Gastroesophageal sphincter (tissue), 4 donors: Measurements from ENCODE around the gene FAXC. TPM values are rescaled to one million over a fixed set of nuclear protein-coding genes. Genes with fewer than 3 reads are reported as not detected.
A peak's percentile ranks its signal among the peaks of the same experiment; 100 is the strongest.
"Not testable (repeated sequence)": the region's sequence is repeated elsewhere in the genome, so short reads cannot be mapped to it uniquely, and the experiment has no call there.

Experiments
- ATAC-seq: fragments of 150-250 bp; one replicate; pipeline ENCODE4 v1.9.1; 2016; ENCODE audit warnings: mild to moderate bottlenecking, moderate library complexity
- H3K27ac ChIP-seq, 4 donors: fragments of 200-600 bp; sonication (generic) in 3 of 4; 1 replicate in 3 of 4; 2 replicates in 1 of 4; pipeline ENCODE4 v1.5.1; 2016 to 2019
- H3K27me3 ChIP-seq: fragments of 200-600 bp; sonication (generic); one replicate; pipeline ENCODE4 v1.5.1; 2019
- H3K36me3 ChIP-seq, 2 donors: fragments of 200-600 bp; sonication (generic); one replicate each; pipeline ENCODE4 v1.5.1; 2019; ENCODE audit warnings: control low read depth in 1 of 2
- H3K4me1 ChIP-seq, 3 donors: fragments of 200-600 bp; sonication (generic); 1 replicate in 2 of 3; 2 replicates in 1 of 3; pipeline ENCODE4 v1.5.1; 2016 to 2019; ENCODE audit warnings: control low read depth in 2 of 3
- H3K4me3 ChIP-seq, 2 donors: fragments of 200-600 bp; sonication (generic); one replicate each; pipeline ENCODE4 v1.5.1; 2019; ENCODE audit warnings: mild to moderate bottlenecking in 1 of 2, moderate library complexity in 1 of 2
- H3K9me3 ChIP-seq, 3 donors: fragments of 200-600 bp; sonication (generic); one replicate each; pipeline ENCODE4 v1.5.1; 2017 to 2019; ENCODE audit warnings: control low read depth in 2 of 3
- CTCF ChIP-seq, 4 experiments: fragments of 200-600 bp in 2 of 4; fragments of 450-650 bp in 2 of 4; sonication (generic) in 1 of 4; IDR thresholded peaks; one replicate each; pipeline ENCODE4 v1.5.1; 2017 to 2019; ENCODE audit warnings: antibody characterized with exemption in 4 of 4, mild to moderate bottlenecking in 2 of 4, moderate library complexity in 2 of 4
- EP300 ChIP-seq: sonication (generic); formaldehyde crosslinking; IDR thresholded peaks from one replicate; pipeline ENCODE4 v1.6.1; 2017; ENCODE audit warnings: antibody characterized with exemption, mild to moderate bottlenecking
- POLR2A ChIP-seq, 2 donors: fragments of 450-650 bp; IDR thresholded peaks; one replicate each; pipeline ENCODE4 v1.6.1; 2017; ENCODE audit warnings: antibody characterized with exemption in 2 of 2, mild to moderate bottlenecking in 2 of 2, moderate library complexity in 1 of 2
- POLR2AphosphoS5 ChIP-seq: sonication (generic); formaldehyde crosslinking; IDR thresholded peaks from one replicate; pipeline ENCODE4 v1.6.1; 2017; ENCODE audit warnings: antibody characterized with exemption
- WGBS, 2 donors: methylation state at CpG; one replicate each; pipeline ENCODE4 v1.1.5; 2018; ENCODE audit warnings: low coverage in 1 of 2; 5-methylcytosine and 5-hydroxymethylcytosine counted together
- total RNA-seq, 4 donors: library from RNA; depleted of rRNA; stranded (reverse); fragments of >200 nt; gene quantifications; one replicate each; pipeline ENCODE4 v1.1.0, GENCODE V29; 2016

The FAXC gene
- total RNA-seq, 4 donors from 2014 or later, result 18.4 to 48.4 (median 22.6) TPM

GRCh38 chr6:99282479-99283062 is 66.9 kb downstream of the FAXC start:
- Histone ChIP-seq H3K36me3 (peaks cover 0 to 27% of the 10 kb centered on the region in 2 donors), H3K27ac (no peak overlapping the region), H3K9me3 (no peaks in the 10 kb centered on the region), H3K4me1 (peaks cover 0 to 12% (median 0%) of the 10 kb centered on the region in 3 donors), H3K4me3 (no peak overlapping the region), H3K27me3 (no peaks in the 10 kb centered on the region)
- TF ChIP-seq CTCF (IDR thresholded peaks at IDR 0.05) (peak in 2 of 4 experiments; percentile 24 to 33), EP300 (no peak), POLR2AphosphoS5 (no peak), POLR2A (IDR thresholded peaks at IDR 0.05) (no peak)
- no peak for ATAC-seq
- 69 to 74% methylated on average over 4 of the region's 4 CpGs for WGBS, 2 donors

DNA sequence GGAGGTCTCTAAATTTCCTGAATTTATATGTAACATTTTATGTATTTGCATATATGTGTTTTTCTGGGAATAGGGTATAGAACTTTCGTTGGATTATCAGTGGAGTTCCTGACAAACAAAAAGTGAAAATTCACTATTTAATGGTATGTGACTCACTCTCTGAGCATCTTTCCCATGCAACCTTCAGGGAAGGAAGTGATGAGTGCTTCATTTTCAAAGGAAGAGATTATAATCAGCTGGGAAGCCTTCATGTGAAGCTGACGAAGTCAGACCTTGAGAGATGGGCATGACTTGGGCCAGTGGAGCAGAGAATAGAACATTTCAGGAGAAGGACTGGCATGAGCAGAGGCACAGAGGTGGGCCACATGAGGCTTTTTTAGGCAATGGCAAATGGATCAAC is 72.7 kb downstream of the FAXC start:
- Histone ChIP-seq H3K27ac (no peak overlapping the region), H3K4me3 (no peak overlapping the region), H3K27me3 (no peaks in the 10 kb centered on the region), H3K4me1 (no peaks in the 10 kb centered on the region), H3K9me3 (no peaks in the 10 kb centered on the region), H3K36me3 (peaks cover 0 to 26% of the 10 kb centered on the region in 2 donors)
- TF ChIP-seq EP300, result no peak
- TF ChIP-seq POLR2A (IDR thresholded peaks at IDR 0.05), result no peak
- TF ChIP-seq POLR2AphosphoS5, result no peak
- no peak for TF ChIP-seq CTCF (IDR thresholded peaks at IDR 0.05)
- 48 to 56% methylated on average over 1 to 2 of the region's 2 CpGs for WGBS, 2 donors
- no peak for ATAC-seq

DNA sequence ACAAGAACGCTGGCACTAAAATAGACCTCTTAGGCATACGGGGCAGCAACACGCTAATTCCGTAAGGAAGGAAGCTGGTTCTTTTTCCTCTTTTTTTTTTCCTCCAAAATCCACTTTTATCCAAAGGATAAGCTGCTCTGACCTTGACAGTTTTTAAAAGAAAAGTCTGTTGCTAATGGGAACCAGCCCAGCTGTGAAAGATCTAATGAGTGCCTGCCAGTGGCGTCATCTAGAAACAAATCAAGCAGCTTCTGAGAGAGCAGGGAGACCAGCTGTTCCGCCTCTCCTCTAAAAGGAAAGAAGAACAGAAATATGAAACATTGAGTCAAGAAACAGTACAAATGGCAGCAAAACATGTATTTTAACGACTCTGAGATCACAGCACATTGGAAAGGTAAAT is 78.6 kb downstream of the FAXC start:
- ATAC-seq, result no peak
- Histone ChIP-seq H3K4me1 (peaks cover 0 to 9% (median 0%) of the 10 kb centered on the region in 3 donors), H3K27me3 (no peaks in the 10 kb centered on the region), H3K36me3 (no peaks in the 10 kb centered on the region), H3K27ac (no peak overlapping the region), H3K4me3 (no peak overlapping the region), H3K9me3 (no peaks in the 10 kb centered on the region)
- WGBS, 2 donors, result 2 to 7% methylated on average over 5 to 7 of the region's 7 CpGs
- no peak for TF ChIP-seq CTCF (IDR thresholded peaks at IDR 0.05)
- TF ChIP-seq POLR2AphosphoS5, result no peak
- no peak for TF ChIP-seq POLR2A (IDR thresholded peaks at IDR 0.05)
- TF ChIP-seq EP300, result no peak

GRCh38 chr6:99270030-99270429 is 79.4 kb downstream of the FAXC start:
- WGBS, 2 donors, result 80% methylated on average over 2 of the region's 2 CpGs; no CpG with 5 or more reads in 1 of the 2 donors
- Histone ChIP-seq H3K9me3 (no peaks in the 10 kb centered on the region), H3K36me3 (no peaks in the 10 kb centered on the region), H3K4me1 (peaks cover 0 to 9% (median 0%) of the 10 kb centered on the region in 3 donors), H3K27me3 (no peaks in the 10 kb centered on the region), H3K4me3 (no peak overlapping the region), H3K27ac (no peak overlapping the region)
- TF ChIP-seq POLR2AphosphoS5, result no peak
- no peak for TF ChIP-seq CTCF (IDR thresholded peaks at IDR 0.05)
- TF ChIP-seq EP300, result no peak
- TF ChIP-seq POLR2A (IDR thresholded peaks at IDR 0.05), result no peak
- ATAC-seq, result no peak

GRCh38 chr6:99269207-99269606 is 80.3 kb downstream of the FAXC start:
- 67 to 88% methylated on average over 2 to 3 of the region's 3 CpGs for WGBS, 2 donors
- TF ChIP-seq EP300, result no peak
- no peak for TF ChIP-seq POLR2A (IDR thresholded peaks at IDR 0.05)
- no peak for TF ChIP-seq POLR2AphosphoS5
- no peak for TF ChIP-seq CTCF (IDR thresholded peaks at IDR 0.05)
- H3K4me3 ChIP-seq, result no peak overlapping the region
- no peaks in the 10 kb centered on the region for H3K27me3 ChIP-seq
- no peak overlapping the region for H3K27ac ChIP-seq
- ATAC-seq, result no peak
- H3K9me3 ChIP-seq, result no peaks in the 10 kb centered on the region
- peaks cover 0 to 9% (median 0%) of the 10 kb centered on the region in 3 donors for H3K4me1 ChIP-seq
- H3K36me3 ChIP-seq, result no peaks in the 10 kb centered on the region

DNA sequence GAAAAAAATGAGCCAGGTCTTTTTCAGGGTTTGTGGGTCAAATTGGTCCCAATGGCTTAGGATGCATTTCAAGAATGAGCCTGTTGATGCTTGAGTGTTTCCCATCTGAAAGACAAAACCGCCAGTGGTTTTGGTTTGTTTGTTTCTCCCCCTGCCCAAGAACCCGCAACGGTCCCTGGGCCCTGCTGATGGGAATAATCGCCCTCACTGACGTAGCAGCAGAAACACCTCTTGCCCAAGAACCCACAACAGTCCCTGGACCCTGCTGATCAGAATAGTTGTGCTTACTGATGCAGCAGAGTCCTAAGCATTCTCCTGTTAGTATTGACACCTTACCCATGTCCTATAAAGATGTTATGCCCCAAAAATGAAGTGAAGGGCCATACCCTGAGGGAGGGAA is 82.5 kb downstream of the FAXC start:
- H3K27me3 ChIP-seq, H3K4me1 ChIP-seq, H3K9me3 ChIP-seq, H3K27ac ChIP-seq, ATAC-seq, H3K36me3 ChIP-seq, H3K4me3 ChIP-seq: not testable (repeated sequence)
- WGBS, 2 donors, result 91% methylated on average over 4 of the region's 5 CpGs; no CpG with 5 or more reads in 1 of the 2 donors

- H3K4me3 ChIP-seq, H3K27me3 ChIP-seq, ATAC-seq, H3K4me1 ChIP-seq, H3K9me3 ChIP-seq, H3K36me3 ChIP-seq, H3K27ac ChIP-seq: not testable (repeated sequence)
- WGBS, 2 donors, result 89 to 100% methylated on average over 2 to 5 of the region's 5 CpGs
These were observed 84.0 kb downstream of the FAXC start for GRCh38 chr6:99265447-99265846.
